Hepatocyte (in vitro differentiated cells): ENCODE measurements around the gene MICB. TPM values are rescaled to one million over a fixed set of nuclear protein-coding genes. Genes with fewer than 3 reads are reported as not detected.
"Not testable (repeated sequence)": the region's sequence is repeated elsewhere in the genome, so short reads cannot be mapped to it uniquely, and the experiment has no call there.

Experiments used
- DNase-seq: peaks from one replicate; pipeline ENCODE4 v3.0.0-alpha.2; 2016; ENCODE audit warnings: low spot score
- H2AFZ ChIP-seq: fragments of 200-600 bp; sonication (generic); 2 replicates; pipeline ENCODE4 v1.6.0; 2016; ENCODE audit warnings: antibody characterized with exemption, mild to moderate bottlenecking
- H3K27ac ChIP-seq: fragments of 200-600 bp; sonication (generic); 2 replicates; pipeline ENCODE4 v1.5.1; 2016; ENCODE audit warnings: mild to moderate bottlenecking
- H3K27me3 ChIP-seq: fragments of 200-600 bp; sonication (generic); 2 replicates; pipeline ENCODE4 v1.6.1; 2016
- H3K36me3 ChIP-seq: fragments of 200-600 bp; sonication (generic); replicated peaks from 2 replicates; pipeline ENCODE4 v1.5.1; 2016; ENCODE audit warnings: low read depth; ENCODE audit not compliant: insufficient read depth
- H3K4me1 ChIP-seq: fragments of 200-600 bp; sonication (generic); 2 replicates; pipeline ENCODE4 v1.5.1; 2016; ENCODE audit warnings: mild to moderate bottlenecking, moderate library complexity; ENCODE audit not compliant: insufficient read depth
- H3K4me2 ChIP-seq: fragments of 200-600 bp; sonication (generic); 2 replicates; pipeline ENCODE4 v1.6.0; 2016
- H3K4me3 ChIP-seq: fragments of 200-600 bp; sonication (generic); 2 replicates; pipeline ENCODE4 v1.5.1; 2016; ENCODE audit warnings: mild to moderate bottlenecking
- H3K79me2 ChIP-seq: fragments of 200-600 bp; sonication (generic); 2 replicates; pipeline ENCODE4 v1.6.0; 2017; ENCODE audit warnings: mild to moderate bottlenecking
- H3K9me2 ChIP-seq: fragments of 200-600 bp; sonication (generic); replicated peaks from 2 replicates; pipeline ENCODE4 v1.6.0; 2017; ENCODE audit warnings: mild to moderate bottlenecking; ENCODE audit not compliant: insufficient read depth
- H3K9me3 ChIP-seq: fragments of 200-600 bp; sonication (generic); 2 replicates; pipeline ENCODE4 v1.5.1; 2016; ENCODE audit warnings: low read depth, mild to moderate bottlenecking
- H4K20me1 ChIP-seq: fragments of 200-600 bp; sonication (generic); 2 replicates; pipeline ENCODE4 v1.6.0; 2016; ENCODE audit warnings: mild to moderate bottlenecking; ENCODE audit not compliant: insufficient read depth, poor library complexity, severe bottlenecking
- EZH2 ChIP-seq: fragments of 200-600 bp; sonication (generic); IDR thresholded peaks from 2 replicates; pipeline ENCODE4 v1.6.1; 2016; ENCODE audit warnings: antibody characterized with exemption, mild to moderate bottlenecking, borderline replicate concordance
- EZH2phosphoT487 ChIP-seq: fragments of 200-600 bp; sonication (generic); IDR thresholded peaks from one replicate; pipeline ENCODE4 v1.6.1; 2018; ENCODE audit warnings: antibody characterized with exemption, mild to moderate bottlenecking, low read depth, moderate library complexity; ENCODE audit not compliant: unreplicated experiment, severe bottlenecking
- WGBS: methylation state at CpG from one replicate; pipeline ENCODE4 v1.1.6; 2016; ENCODE audit warnings: low lambda C conversion rate; ENCODE audit errors: missing lambda C conversion rate; 5-methylcytosine and 5-hydroxymethylcytosine counted together
- polyA plus RNA-seq: library from polyadenylated mRNA; unstranded; fragments of >200 nt; fragmentation: Nextera tagmentation; extraction: Ambion mirVana; gene quantifications from 2 replicates; pipeline ENCODE4 v1.2.1, GENCODE V29; 2016
- total RNA-seq: library from RNA; depleted of rRNA; stranded (reverse); fragments of >200 nt; gene quantifications from 2 replicates; pipeline ENCODE4 v1.2.3, GENCODE V29; 2014
- TF ChIP-seq, protein P1 (sequence below): fragments of 200-600 bp; sonication (generic); IDR thresholded peaks from 2 replicates; pipeline ENCODE4 v1.5.1; 2016; ENCODE audit warnings: antibody characterized with exemption, mild to moderate bottlenecking; ENCODE audit not compliant: poor library complexity

The MICB gene
- total and polyA plus RNA-seq, 2 experiments from 2014 or later, result 0.11 to 0.67 TPM

DNA sequence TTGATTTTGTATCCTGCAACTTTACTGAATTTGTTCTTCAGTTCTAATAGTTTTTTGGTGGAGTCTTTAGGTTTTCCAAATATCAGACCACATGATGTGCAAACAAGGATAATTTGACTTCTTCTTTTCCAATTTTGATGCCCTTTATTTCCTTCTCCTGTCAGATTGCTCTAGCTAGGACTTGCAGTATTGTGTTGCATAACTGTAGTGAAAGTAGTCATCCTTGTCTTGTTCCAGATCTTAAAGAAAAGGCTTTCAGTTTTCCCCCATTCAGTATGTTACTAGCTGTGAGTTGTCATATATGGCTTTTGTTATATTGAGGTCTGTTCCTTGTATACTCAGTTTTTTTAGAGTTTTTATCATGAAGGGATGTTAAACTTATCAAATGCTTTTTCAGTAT is 4.6 kb downstream of the MICB start:
- Histone ChIP-seq H3K27me3 (peaks cover 35% of the 10 kb centered on the region), H3K4me2 (no peak overlapping the region), H3K9me3 (no peaks in the 10 kb centered on the region), H3K4me3 (no peak overlapping the region), H3K9me2 (no peaks in the 10 kb centered on the region), H3K79me2 (no peaks in the 10 kb centered on the region), H3K36me3 (no peaks in the 10 kb centered on the region), H3K4me1 (no peaks in the 10 kb centered on the region), H4K20me1 (no peaks in the 10 kb centered on the region), H2AFZ (no peak overlapping the region), H3K27ac (no peak overlapping the region)
- DNase-seq, result no peak
- TF ChIP-seq, protein P1, sequence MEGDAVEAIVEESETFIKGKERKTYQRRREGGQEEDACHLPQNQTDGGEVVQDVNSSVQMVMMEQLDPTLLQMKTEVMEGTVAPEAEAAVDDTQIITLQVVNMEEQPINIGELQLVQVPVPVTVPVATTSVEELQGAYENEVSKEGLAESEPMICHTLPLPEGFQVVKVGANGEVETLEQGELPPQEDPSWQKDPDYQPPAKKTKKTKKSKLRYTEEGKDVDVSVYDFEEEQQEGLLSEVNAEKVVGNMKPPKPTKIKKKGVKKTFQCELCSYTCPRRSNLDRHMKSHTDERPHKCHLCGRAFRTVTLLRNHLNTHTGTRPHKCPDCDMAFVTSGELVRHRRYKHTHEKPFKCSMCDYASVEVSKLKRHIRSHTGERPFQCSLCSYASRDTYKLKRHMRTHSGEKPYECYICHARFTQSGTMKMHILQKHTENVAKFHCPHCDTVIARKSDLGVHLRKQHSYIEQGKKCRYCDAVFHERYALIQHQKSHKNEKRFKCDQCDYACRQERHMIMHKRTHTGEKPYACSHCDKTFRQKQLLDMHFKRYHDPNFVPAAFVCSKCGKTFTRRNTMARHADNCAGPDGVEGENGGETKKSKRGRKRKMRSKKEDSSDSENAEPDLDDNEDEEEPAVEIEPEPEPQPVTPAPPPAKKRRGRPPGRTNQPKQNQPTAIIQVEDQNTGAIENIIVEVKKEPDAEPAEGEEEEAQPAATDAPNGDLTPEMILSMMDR, result no peak
- TF ChIP-seq EZH2phosphoT487 (no peak), EZH2 (no peak)

DNA sequence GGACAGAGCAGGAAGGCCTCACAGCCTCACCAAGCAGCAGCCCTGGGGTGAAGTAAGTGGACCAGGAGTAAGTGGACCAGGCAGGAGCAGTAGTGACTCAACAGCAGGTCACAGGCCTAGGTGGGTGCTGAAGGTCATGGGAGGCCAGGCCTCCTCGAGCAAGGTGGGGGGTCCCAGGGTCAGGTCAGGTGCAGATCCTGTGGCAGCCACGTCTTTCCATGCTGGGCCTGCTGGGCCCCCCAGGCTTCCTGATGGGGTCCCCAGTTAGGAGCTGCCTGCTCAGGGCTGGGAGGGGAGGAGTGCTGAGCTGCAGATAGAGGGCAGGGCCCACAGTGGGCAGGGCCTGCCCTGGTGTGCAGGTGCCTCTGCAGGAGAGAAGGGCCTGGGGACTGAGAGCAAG is 11.1 kb downstream of the MICB start:
- WGBS, result 41% methylated on average over 2 of the region's 2 CpGs
- H3K4me3 ChIP-seq, H3K27me3 ChIP-seq, H2AFZ ChIP-seq, H3K79me2 ChIP-seq, H3K9me2 ChIP-seq, DNase-seq, H3K36me3 ChIP-seq, H3K4me2 ChIP-seq, H4K20me1 ChIP-seq, H3K9me3 ChIP-seq, H3K27ac ChIP-seq, H3K4me1 ChIP-seq: not testable (repeated sequence)

DNA sequence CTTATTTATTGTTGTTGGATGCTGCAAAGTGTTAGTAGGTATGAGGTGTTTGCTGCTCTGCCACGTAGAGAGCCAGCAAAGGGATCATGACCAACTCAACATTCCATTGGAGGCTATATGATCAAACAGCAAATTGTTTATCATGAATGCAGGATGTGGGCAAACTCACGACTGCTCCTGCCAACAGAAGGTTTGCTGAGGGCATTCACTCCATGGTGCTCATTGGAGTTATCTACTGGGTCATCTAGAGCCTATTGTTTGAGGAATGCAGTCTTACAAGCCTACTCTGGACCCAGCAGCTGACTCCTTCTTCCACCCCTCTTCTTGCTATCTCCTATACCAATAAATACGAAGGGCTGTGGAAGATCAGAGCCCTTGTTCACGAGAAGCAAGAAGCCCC is 12.1 kb downstream of the MICB start:
- Histone ChIP-seq H3K4me1 (no peaks in the 10 kb centered on the region), H4K20me1 (no peaks in the 10 kb centered on the region), H3K4me3 (no peak overlapping the region), H3K36me3 (no peaks in the 10 kb centered on the region), H2AFZ (no peak overlapping the region), H3K4me2 (no peak overlapping the region), H3K27me3 (peaks cover 4% of the 10 kb centered on the region), H3K9me3 (no peaks in the 10 kb centered on the region), H3K79me2 (no peaks in the 10 kb centered on the region), H3K27ac (no peak overlapping the region), H3K9me2 (no peaks in the 10 kb centered on the region)
- no peak for TF ChIP-seq EZH2phosphoT487
- no peak for TF ChIP-seq EZH2
- TF ChIP-seq, protein P1, result no peak
- whole genome bisulfite sequencing, result 65% methylated on average over 4 of the region's 4 CpGs
- no peak for DNase-seq

DNA sequence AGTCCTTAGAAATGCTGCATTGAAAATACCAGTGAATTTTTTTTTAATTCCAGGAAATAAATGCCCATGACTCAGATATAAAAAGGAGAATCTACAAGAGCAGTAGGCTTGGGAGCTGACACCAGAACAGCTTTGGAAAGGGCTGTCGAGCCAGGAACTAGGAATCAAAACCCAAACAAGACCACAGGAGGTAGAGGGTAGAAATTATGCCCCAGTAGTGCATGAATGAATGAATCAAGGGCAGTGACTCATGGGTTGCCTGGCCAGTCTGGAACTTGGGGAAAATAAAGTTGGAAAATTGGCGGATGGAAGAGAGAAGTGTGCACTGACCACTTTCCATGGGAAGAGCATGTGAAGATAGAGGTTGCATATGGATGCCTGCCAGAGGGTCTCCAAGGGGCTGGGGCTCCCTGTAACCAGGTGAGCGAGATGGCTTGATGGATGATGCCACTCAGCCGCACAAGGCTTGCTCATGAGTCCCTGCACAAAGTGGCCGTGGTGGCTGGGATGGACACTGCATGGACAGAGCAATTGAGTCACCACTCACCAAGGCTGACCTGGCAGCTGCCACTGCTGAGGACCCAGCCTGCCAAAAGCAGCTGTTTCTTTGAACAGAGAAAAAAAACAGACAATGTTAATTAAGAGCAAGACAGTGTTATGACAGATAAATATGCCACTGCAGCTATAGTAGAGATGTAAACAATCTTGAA is 15.7 kb downstream of the MICB start:
- no peaks in the 10 kb centered on the region for H3K9me2 ChIP-seq
- H4K20me1 ChIP-seq, result no peaks in the 10 kb centered on the region
- no peaks in the 10 kb centered on the region for H3K4me1 ChIP-seq
- peaks cover 7% of the 10 kb centered on the region for H3K27me3 ChIP-seq
- no peak overlapping the region for H3K27ac ChIP-seq
- DNase-seq, result no peak
- no peak overlapping the region for H3K4me2 ChIP-seq
- 69% methylated on average over 5 of the region's 5 CpGs for WGBS
- H3K9me3 ChIP-seq, result no peaks in the 10 kb centered on the region
- no peak overlapping the region for H2AFZ ChIP-seq
- H3K79me2 ChIP-seq, result no peaks in the 10 kb centered on the region
- no peaks in the 10 kb centered on the region for H3K36me3 ChIP-seq
- no peak overlapping the region for H3K4me3 ChIP-seq
- TF ChIP-seq EZH2phosphoT487, result no peak
- TF ChIP-seq, protein P1, result no peak
- TF ChIP-seq EZH2, result no peak
